ENCODE measurements around the gene RIMKLB. TPM values are rescaled to one million over a fixed set of nuclear protein-coding genes. Genes with fewer than 3 reads are reported as not detected.

The RIMKLB gene
- total and polyA plus RNA-seq, 2 of the 8 experiments (the other 6 are each of a cell fraction or from before 2014, with no cell fraction given), result 37.8 to 78.2 TPM

DNA sequence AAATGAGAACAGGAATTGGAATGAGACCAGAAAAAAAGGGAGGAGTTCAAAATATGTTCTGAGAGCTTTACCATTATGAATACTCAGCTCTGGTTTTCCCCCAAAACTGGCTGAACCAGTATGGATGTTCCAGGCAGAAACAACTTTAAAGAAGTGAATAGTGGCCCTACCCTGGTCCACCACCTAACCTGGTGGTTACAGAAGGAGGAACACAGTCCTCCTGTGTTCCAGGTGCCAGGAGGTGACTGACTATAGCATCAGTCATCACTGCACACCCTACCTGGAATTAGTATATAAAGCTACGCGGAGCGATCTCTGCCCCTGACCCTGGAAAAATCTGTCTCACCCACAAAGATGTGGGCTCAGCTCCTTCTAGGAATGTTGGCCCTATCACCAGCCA, 124.5 kb downstream of the RIMKLB start, which contains the start of gene A2ML1 (continued):
- TF ChIP-seq MAFK (IDR thresholded peaks at IDR 0.05; ENCODE audit: low read depth, low read length), result no peak
- no peak for TF ChIP-seq NANOG (IDR thresholded peaks at IDR 0.05; ENCODE audit: insufficient read depth, low read depth, low read length, poor library complexity, severe bottlenecking)
- no peak for TF ChIP-seq YY1 (IDR thresholded peaks at IDR 0.05; ENCODE audit: low read depth, low read length)
- TF ChIP-seq, protein P1, sequence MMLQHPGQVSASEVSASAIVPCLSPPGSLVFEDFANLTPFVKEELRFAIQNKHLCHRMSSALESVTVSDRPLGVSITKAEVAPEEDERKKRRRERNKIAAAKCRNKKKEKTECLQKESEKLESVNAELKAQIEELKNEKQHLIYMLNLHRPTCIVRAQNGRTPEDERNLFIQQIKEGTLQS (IDR thresholded peaks at IDR 0.05; ENCODE audit: insufficient read depth, low read depth, low read length), result no peak
- no peak for TF ChIP-seq TAF7 (optimal IDR thresholded peaks at IDR 0.05; ENCODE audit: borderline replicate concordance, low read depth, low read length)
- no peak for TF ChIP-seq POLR2AphosphoS5 (IDR thresholded peaks at IDR 0.05; ENCODE audit: low read depth, low read length)
- TF ChIP-seq TAF1 (IDR thresholded peaks at IDR 0.05; ENCODE audit: low read depth, low read length), result no peak

Measured in H1 (cell line).